Endodermal cell (in vitro differentiated cells): ENCODE results near the gene BCL11B. TPM values are rescaled to one million over a fixed set of nuclear protein-coding genes. Genes with fewer than 3 reads are reported as not detected.

Experiments used
- DNase-seq: peaks from one replicate; pipeline ENCODE4 v3.0.0-alpha.2; 2017
- H3K27ac ChIP-seq: 2 replicates; pipeline ENCODE4 v1.5.1; 2013; ENCODE audit warnings: mild to moderate bottlenecking, low read depth, low read length, moderate library complexity
- H3K27me3 ChIP-seq: 2 replicates; pipeline ENCODE4 v1.6.1; 2013; ENCODE audit warnings: mild to moderate bottlenecking, low read length, moderate library complexity; ENCODE audit not compliant: insufficient read depth, control insufficient read depth, poor library complexity, severe bottlenecking
- H3K36me3 ChIP-seq: 2 replicates; pipeline ENCODE4 v1.7.0; 2013; ENCODE audit warnings: mild to moderate bottlenecking, low read length, moderate library complexity; ENCODE audit not compliant: control insufficient read depth, insufficient read depth
- H3K4me1 ChIP-seq: one replicate; pipeline ENCODE4 v1.7.0; 2013; ENCODE audit warnings: low read length; ENCODE audit not compliant: control insufficient read depth, insufficient read depth
- H3K4me3 ChIP-seq: 2 replicates; pipeline ENCODE4 v1.5.1; 2013; ENCODE audit warnings: mild to moderate bottlenecking, low read length, moderate library complexity
- H3K9ac ChIP-seq: 2 replicates; pipeline ENCODE4 v1.6.1; 2013; ENCODE audit warnings: mild to moderate bottlenecking, low read length, moderate library complexity; ENCODE audit not compliant: poor library complexity, severe bottlenecking; ENCODE audit errors: extremely low read depth
- H3K9me3 ChIP-seq: 2 replicates; pipeline ENCODE4 v1.6.1; 2013; ENCODE audit warnings: mild to moderate bottlenecking, low read length, moderate library complexity; ENCODE audit not compliant: control insufficient read depth
- H3K27ac Mint-ChIP-seq: 2 replicates; pipeline ENCODE4 v1.8.0; 2020; ENCODE audit warnings: mixed read lengths
- H3K27me3 Mint-ChIP-seq: 2 replicates; pipeline ENCODE4 v1.8.0; 2021; ENCODE audit warnings: mild to moderate bottlenecking, mixed read lengths; ENCODE audit not compliant: insufficient read depth
- H3K36me3 Mint-ChIP-seq: 2 replicates; pipeline ENCODE4 v1.8.0; 2020; ENCODE audit warnings: low read depth, mixed read lengths
- H3K4me1 Mint-ChIP-seq: 2 replicates; pipeline ENCODE4 v1.8.0; 2020; ENCODE audit warnings: mixed read lengths
- H3K4me3 Mint-ChIP-seq: 2 replicates; pipeline ENCODE4 v1.8.0; 2020; ENCODE audit warnings: mild to moderate bottlenecking, moderate library complexity, mixed read lengths
- H3K9me3 Mint-ChIP-seq: 2 replicates; pipeline ENCODE4 v1.8.0; 2020; ENCODE audit warnings: mild to moderate bottlenecking, mixed read lengths
- CTCF ChIP-seq: fragments of 200-600 bp; sonication (generic); conservative IDR thresholded peaks from 2 replicates; pipeline ENCODE4 v1.5.0; 2021; ENCODE audit warnings: antibody characterized with exemption, mild to moderate bottlenecking
- WGBS, 2 experiments: methylation state at CpG; one replicate each; pipeline versions ENCODE4 v1.1.5 to v1.1.7; 2013; ENCODE audit warnings: missing lambda C conversion rate in 2 of 2, mixed read lengths in 1 of 2; ENCODE audit not compliant: insufficient coverage in 1 of 2, insufficient read length in 1 of 2; 5-methylcytosine and 5-hydroxymethylcytosine counted together
- total RNA-seq, 2 donors: library from RNA; stranded (reverse); fragmentation: NEBNext Ultra II Directional in 1 of 2; extraction: Animal tissue kit (Norgen Biotek cat#: 25700) in 1 of 2; gene quantifications; 2 replicates in 1 of 2; 3 replicates in 1 of 2; pipeline ENCODE4 v1.2.1, GENCODE V29; 2021

The BCL11B gene
- total RNA-seq, 2 donors from 2014 or later: 5.7 to 6.0 TPM

- peak; percentile 83 for DNase-seq
- H3K4me3 Mint-ChIP-seq: no peak overlapping the region
Measured at GRCh38 chr14:99143793-99144192, 128.2 kb downstream of the BCL11B start.

GRCh38 chr14:99143126-99143525 lies 128.9 kb downstream of the BCL11B start:
- Histone ChIP-seq H3K9me3 (no peaks in the 10 kb centered on the region), H3K27me3 (no peaks in the 10 kb centered on the region), H3K4me3 (no peak overlapping the region), H3K36me3 (no peaks in the 10 kb centered on the region), H3K27ac (no peak overlapping the region), H3K9ac (no peak overlapping the region), H3K4me1 (peaks cover 12% of the 10 kb centered on the region)
- Mint-ChIP-seq H3K9me3 (peaks cover 4% of the 10 kb centered on the region), H3K36me3 (no peaks in the 10 kb centered on the region), H3K4me1 (peaks cover 18% of the 10 kb centered on the region), H3K4me3 (no peak overlapping the region), H3K27ac (no peak overlapping the region), H3K27me3 (no peaks in the 10 kb centered on the region)
- no peak for TF ChIP-seq CTCF
- peak; percentile 81 for DNase-seq
- 30 to 38% methylated on average over 2 of the region's 2 CpGs for WGBS, 2 experiments

More at GRCh38 chr14:99143793-99144192, 128.2 kb downstream of the BCL11B start:
- H3K9me3 ChIP-seq: no peaks in the 10 kb centered on the region
- H3K27ac ChIP-seq: no peak overlapping the region
- H3K9me3 Mint-ChIP-seq: peaks cover 4% of the 10 kb centered on the region
- TF ChIP-seq CTCF: no peak
- H3K27me3 Mint-ChIP-seq: no peaks in the 10 kb centered on the region
- 68 to 72% methylated on average over 4 of the region's 4 CpGs for WGBS, 2 experiments
- H3K4me1 ChIP-seq: peaks cover 12% of the 10 kb centered on the region
- H3K9ac ChIP-seq: no peak overlapping the region
- no peaks in the 10 kb centered on the region for H3K36me3 ChIP-seq
- no peaks in the 10 kb centered on the region for H3K27me3 ChIP-seq
- H3K27ac Mint-ChIP-seq: peak overlapping the region; percentile 45
- no peaks in the 10 kb centered on the region for H3K36me3 Mint-ChIP-seq
- H3K4me1 Mint-ChIP-seq: peaks cover 18% of the 10 kb centered on the region
- H3K4me3 ChIP-seq: no peak overlapping the region

GRCh38 chr14:99141236-99141635 lies 130.8 kb downstream of the BCL11B start:
- H3K36me3 Mint-ChIP-seq: no peaks in the 10 kb centered on the region
- TF ChIP-seq CTCF: no peak
- H3K4me3 ChIP-seq: no peak overlapping the region
- no peak overlapping the region for H3K27ac Mint-ChIP-seq
- H3K27me3 ChIP-seq: no peaks in the 10 kb centered on the region
- H3K9ac ChIP-seq: no peak overlapping the region
- no peaks in the 10 kb centered on the region for H3K36me3 ChIP-seq
- no peak overlapping the region for H3K27ac ChIP-seq
- H3K27me3 Mint-ChIP-seq: no peaks in the 10 kb centered on the region
- H3K4me1 ChIP-seq: peaks cover 12% of the 10 kb centered on the region
- H3K9me3 ChIP-seq: no peaks in the 10 kb centered on the region
- peaks cover 4% of the 10 kb centered on the region for H3K9me3 Mint-ChIP-seq
- no peak overlapping the region for H3K4me3 Mint-ChIP-seq
- peak; percentile 24 for DNase-seq
- H3K4me1 Mint-ChIP-seq: peaks cover 23% of the 10 kb centered on the region
- 92 to 97% methylated on average over 6 to 7 of the region's 7 CpGs for WGBS, 2 experiments
